Hepatocyte (in vitro differentiated cells): Measurements from ENCODE around the gene TRIM46. TPM values are rescaled to one million over a fixed set of nuclear protein-coding genes. Genes with fewer than 3 reads are reported as not detected.
"Not testable (repeated sequence)": the region's sequence is repeated elsewhere in the genome, so short reads cannot be mapped to it uniquely, and the experiment has no call there.

ENCODE experiments used
- DNase-seq: peaks from one replicate; pipeline ENCODE4 v3.0.0-alpha.2; 2016; ENCODE audit warnings: low spot score
- H2AFZ ChIP-seq: fragments of 200-600 bp; sonication (generic); 2 replicates; pipeline ENCODE4 v1.6.0; 2016; ENCODE audit warnings: antibody characterized with exemption, mild to moderate bottlenecking
- H3K27ac ChIP-seq: fragments of 200-600 bp; sonication (generic); 2 replicates; pipeline ENCODE4 v1.5.1; 2016; ENCODE audit warnings: mild to moderate bottlenecking
- H3K27me3 ChIP-seq: fragments of 200-600 bp; sonication (generic); 2 replicates; pipeline ENCODE4 v1.6.1; 2016
- H3K36me3 ChIP-seq: fragments of 200-600 bp; sonication (generic); replicated peaks from 2 replicates; pipeline ENCODE4 v1.5.1; 2016; ENCODE audit warnings: low read depth; ENCODE audit not compliant: insufficient read depth
- H3K4me1 ChIP-seq: fragments of 200-600 bp; sonication (generic); 2 replicates; pipeline ENCODE4 v1.5.1; 2016; ENCODE audit warnings: mild to moderate bottlenecking, moderate library complexity; ENCODE audit not compliant: insufficient read depth
- H3K4me2 ChIP-seq: fragments of 200-600 bp; sonication (generic); 2 replicates; pipeline ENCODE4 v1.6.0; 2016
- H3K4me3 ChIP-seq: fragments of 200-600 bp; sonication (generic); 2 replicates; pipeline ENCODE4 v1.5.1; 2016; ENCODE audit warnings: mild to moderate bottlenecking
- H3K79me2 ChIP-seq: fragments of 200-600 bp; sonication (generic); 2 replicates; pipeline ENCODE4 v1.6.0; 2017; ENCODE audit warnings: mild to moderate bottlenecking
- H3K9me2 ChIP-seq: fragments of 200-600 bp; sonication (generic); replicated peaks from 2 replicates; pipeline ENCODE4 v1.6.0; 2017; ENCODE audit warnings: mild to moderate bottlenecking; ENCODE audit not compliant: insufficient read depth
- H3K9me3 ChIP-seq: fragments of 200-600 bp; sonication (generic); 2 replicates; pipeline ENCODE4 v1.5.1; 2016; ENCODE audit warnings: low read depth, mild to moderate bottlenecking
- H4K20me1 ChIP-seq: fragments of 200-600 bp; sonication (generic); 2 replicates; pipeline ENCODE4 v1.6.0; 2016; ENCODE audit warnings: mild to moderate bottlenecking; ENCODE audit not compliant: insufficient read depth, poor library complexity, severe bottlenecking
- CTCF ChIP-seq: fragments of 200-600 bp; sonication (generic); IDR thresholded peaks from 2 replicates; pipeline ENCODE4 v1.5.1; 2016; ENCODE audit warnings: antibody characterized with exemption, mild to moderate bottlenecking; ENCODE audit not compliant: poor library complexity
- EZH2 ChIP-seq: fragments of 200-600 bp; sonication (generic); IDR thresholded peaks from 2 replicates; pipeline ENCODE4 v1.6.1; 2016; ENCODE audit warnings: antibody characterized with exemption, mild to moderate bottlenecking, borderline replicate concordance
- EZH2phosphoT487 ChIP-seq: fragments of 200-600 bp; sonication (generic); IDR thresholded peaks from one replicate; pipeline ENCODE4 v1.6.1; 2018; ENCODE audit warnings: antibody characterized with exemption, mild to moderate bottlenecking, low read depth, moderate library complexity; ENCODE audit not compliant: unreplicated experiment, severe bottlenecking
- WGBS: methylation state at CpG from one replicate; pipeline ENCODE4 v1.1.6; 2016; ENCODE audit warnings: low lambda C conversion rate; ENCODE audit errors: missing lambda C conversion rate; 5-methylcytosine and 5-hydroxymethylcytosine counted together
- polyA plus RNA-seq: library from polyadenylated mRNA; unstranded; fragments of >200 nt; fragmentation: Nextera tagmentation; extraction: Ambion mirVana; gene quantifications from 2 replicates; pipeline ENCODE4 v1.2.1, GENCODE V29; 2016
- total RNA-seq: library from RNA; depleted of rRNA; stranded (reverse); fragments of >200 nt; gene quantifications from 2 replicates; pipeline ENCODE4 v1.2.3, GENCODE V29; 2014

Gene TRIM46
- total and polyA plus RNA-seq, 2 experiments from 2014 or later: 1.2 to 2.1 TPM

- Histone ChIP-seq H4K20me1 (no peaks in the 10 kb centered on the region), H3K9me2 (no peaks in the 10 kb centered on the region), H3K27ac (no peak overlapping the region), H2AFZ (no peak overlapping the region), H3K4me2 (no peak overlapping the region), H3K79me2 (peaks cover 25% of the 10 kb centered on the region), H3K4me3 (no peak overlapping the region), H3K36me3 (no peaks in the 10 kb centered on the region), H3K27me3 (no peaks in the 10 kb centered on the region), H3K9me3 (no peaks in the 10 kb centered on the region), H3K4me1 (peaks cover 17% of the 10 kb centered on the region)
- TF ChIP-seq EZH2phosphoT487 (no peak), EZH2 (no peak), CTCF (no peak)
- 85% methylated on average over 7 of the region's 7 CpGs for WGBS
- DNase-seq: no peak
Observed at GRCh38 chr1:155141749-155142148, 31.9 kb upstream of the TRIM46 start.

GRCh38 chr1:155145491-155145890 lies 28.2 kb upstream of the TRIM46 start:
- no peak overlapping the region for H3K27ac ChIP-seq
- H3K27me3 ChIP-seq: no peaks in the 10 kb centered on the region
- no peaks in the 10 kb centered on the region for H3K9me2 ChIP-seq
- no peaks in the 10 kb centered on the region for H3K79me2 ChIP-seq
- H3K36me3 ChIP-seq: no peaks in the 10 kb centered on the region
- H3K4me1 ChIP-seq: no peaks in the 10 kb centered on the region
- DNase-seq: no peak
- H3K4me2 ChIP-seq: no peak overlapping the region
- H2AFZ ChIP-seq: no peak overlapping the region
- WGBS: 79% methylated on average over 3 of the region's 3 CpGs
- H3K4me3 ChIP-seq: no peak overlapping the region
- H3K9me3 ChIP-seq: no peaks in the 10 kb centered on the region
- TF ChIP-seq EZH2phosphoT487 (no peak), CTCF (no peak), EZH2 (no peak)
- no peaks in the 10 kb centered on the region for H4K20me1 ChIP-seq

DNA sequence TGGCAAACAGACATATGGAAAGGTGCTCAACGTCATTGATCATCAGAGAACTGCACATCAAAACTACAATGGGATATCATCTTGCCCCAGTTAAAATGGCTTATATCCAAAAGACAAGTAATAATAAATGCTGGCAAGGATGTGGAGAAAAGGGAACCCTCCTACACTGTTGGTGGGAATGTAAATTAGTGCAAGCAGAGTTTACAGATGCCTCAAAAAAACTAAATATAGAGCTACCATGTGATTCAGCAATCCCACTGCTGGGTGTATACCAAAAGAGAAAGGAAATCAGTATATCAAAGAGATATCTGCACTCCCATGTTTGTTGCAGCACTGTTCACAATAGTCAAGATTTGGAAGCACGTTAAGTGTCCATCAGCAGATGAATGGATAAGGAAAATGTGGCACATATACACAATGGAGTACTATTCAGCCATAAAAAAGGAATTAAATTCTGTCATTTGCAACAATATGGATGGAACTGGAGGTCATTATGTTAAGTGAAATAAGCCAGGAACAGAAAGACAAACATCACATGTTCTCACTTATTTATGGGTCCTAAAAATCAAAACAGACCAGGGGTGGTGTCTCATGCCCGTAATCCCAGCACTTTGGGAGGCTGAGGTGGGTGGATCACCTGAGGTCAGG lies 17.5 kb upstream of the TRIM46 start:
- H3K36me3 ChIP-seq, H3K9me3 ChIP-seq, H3K4me1 ChIP-seq, H3K27ac ChIP-seq, H2AFZ ChIP-seq, H3K9me2 ChIP-seq, H3K79me2 ChIP-seq, H4K20me1 ChIP-seq, H3K4me2 ChIP-seq, DNase-seq, H3K27me3 ChIP-seq, H3K4me3 ChIP-seq: not testable (repeated sequence)
- WGBS: 61% methylated on average over 3 of the region's 3 CpGs

GRCh38 chr1:155158991-155159390 lies 14.7 kb upstream of the TRIM46 start:
- Histone ChIP-seq H3K4me1 (no peaks in the 10 kb centered on the region), H3K4me2 (no peak overlapping the region), H4K20me1 (no peaks in the 10 kb centered on the region), H3K9me3 (no peaks in the 10 kb centered on the region), H3K27me3 (no peaks in the 10 kb centered on the region), H3K9me2 (no peaks in the 10 kb centered on the region), H3K4me3 (no peak overlapping the region), H3K36me3 (no peaks in the 10 kb centered on the region), H2AFZ (no peak overlapping the region), H3K79me2 (no peaks in the 10 kb centered on the region), H3K27ac (no peak overlapping the region)
- DNase-seq: no peak
- WGBS: 64% methylated on average over 1 of the region's 1 CpG
- TF ChIP-seq CTCF: no peak
- TF ChIP-seq EZH2: no peak
- TF ChIP-seq EZH2phosphoT487: no peak
